Fibroblast of lung (primary cell): Measurements from ENCODE around the gene AKT1. TPM values are rescaled to one million over a fixed set of nuclear protein-coding genes. Genes with fewer than 3 reads are reported as not detected.
A peak's percentile ranks its signal among the peaks of the same experiment; 100 is the strongest.

ENCODE experiments used
- DNase-seq, 2 donors: peaks; one replicate each; pipeline versions ENCODE4 v3.0.0 to v3.0.0-alpha.2; 2010; ENCODE audit warnings: low read depth in 2 of 2
- H2AFZ ChIP-seq: 2 replicates; pipeline ENCODE4 v1.5.1; 2012; ENCODE audit warnings: low read length, control low read depth, inconsistent platforms
- H3K27ac ChIP-seq: 2 replicates; pipeline ENCODE4 v1.5.1; 2011; ENCODE audit warnings: low read length, control low read depth; ENCODE audit not compliant: insufficient read depth
- H3K27me3 ChIP-seq: 2 replicates; pipeline ENCODE4 v1.5.1; 2011; ENCODE audit warnings: mild to moderate bottlenecking, low read length; ENCODE audit not compliant: control insufficient read depth, insufficient read depth
- H3K36me3 ChIP-seq: 2 replicates; pipeline ENCODE4 v1.5.1; 2011; ENCODE audit warnings: low read length; ENCODE audit not compliant: control insufficient read depth, insufficient read depth
- H3K4me1 ChIP-seq: 2 replicates; pipeline ENCODE4 v1.5.1; 2011; ENCODE audit warnings: low read length; ENCODE audit not compliant: control insufficient read depth, insufficient read depth; ENCODE audit errors: extremely low read depth
- H3K4me2 ChIP-seq: 2 replicates; pipeline ENCODE4 v1.5.1; 2011; ENCODE audit warnings: low read length, control low read depth; ENCODE audit not compliant: insufficient read depth; ENCODE audit errors: extremely low read depth
- H3K4me3 ChIP-seq, 4 experiments: fragments of 200-600 bp in 1 of 4; sonication (generic) in 1 of 4; replicated peaks in 1 of 4; 2 replicates each; pipeline ENCODE4 v1.5.1; 2011 to 2016; ENCODE audit warnings: low read length in 4 of 4, low read depth in 3 of 4, mild to moderate bottlenecking in 3 of 4, control low read depth in 2 of 4, inconsistent platforms in 1 of 4, mixed read lengths in 1 of 4; ENCODE audit not compliant: insufficient read depth in 1 of 4; ENCODE audit errors: control extremely low read depth in 1 of 4
- H3K79me2 ChIP-seq: 2 replicates; pipeline ENCODE4 v1.5.1; 2012; ENCODE audit warnings: mild to moderate bottlenecking, low read length, inconsistent platforms; ENCODE audit not compliant: control insufficient read depth, insufficient read depth
- H3K9ac ChIP-seq: 2 replicates; pipeline ENCODE4 v1.5.1; 2011; ENCODE audit warnings: mild to moderate bottlenecking, low read length, control low read depth; ENCODE audit not compliant: insufficient read depth
- H3K9me3 ChIP-seq: 2 replicates; pipeline ENCODE4 v1.5.1; 2012; ENCODE audit warnings: low read depth, low read length; ENCODE audit not compliant: control insufficient read depth, insufficient read depth
- H4K20me1 ChIP-seq: 2 replicates; pipeline ENCODE4 v1.5.1; 2011; ENCODE audit warnings: low read length; ENCODE audit not compliant: control insufficient read depth, insufficient read depth; ENCODE audit errors: extremely low read depth
- EZH2 ChIP-seq: IDR thresholded peaks from 2 replicates; pipeline ENCODE4 v1.5.1; 2012; ENCODE audit warnings: low read length, control low read depth, mild to moderate bottlenecking; ENCODE audit errors: missing control alignments
- polyA plus RNA-seq, 2 donors: library from polyadenylated mRNA; depleted of rRNA in 1 of 2; stranded (reverse) in 1 of 2; unstranded in 1 of 2; fragments of >200 nt; gene quantifications; 2 replicates each; pipeline ENCODE4 v1.2.1, GENCODE V29; 2011 to 2012; ENCODE audit warnings: missing spikeins in 1 of 2
- total RNA-seq: library from RNA; depleted of rRNA; stranded (reverse); fragments of >200 nt; gene quantifications from 2 replicates; pipeline ENCODE4 v1.2.1, GENCODE V29; 2014
- TF ChIP-seq, protein P1 (sequence below), 2 donors: IDR thresholded peaks in 1 of 2; conservative IDR thresholded peaks in 1 of 2; 1 replicate in 1 of 2; 2 replicates in 1 of 2; pipeline ENCODE4 v1.5.1; 2011 to 2012; ENCODE audit warnings: low read length in 2 of 2, control low read depth in 1 of 2, inconsistent platforms in 1 of 2, low read depth in 1 of 2, mild to moderate bottlenecking in 1 of 2

Gene AKT1
- total and polyA plus RNA-seq, 2 donors (not counting 1 experiment from before 2014, with no cell fraction given) = 83.2 to 127 TPM

DNA sequence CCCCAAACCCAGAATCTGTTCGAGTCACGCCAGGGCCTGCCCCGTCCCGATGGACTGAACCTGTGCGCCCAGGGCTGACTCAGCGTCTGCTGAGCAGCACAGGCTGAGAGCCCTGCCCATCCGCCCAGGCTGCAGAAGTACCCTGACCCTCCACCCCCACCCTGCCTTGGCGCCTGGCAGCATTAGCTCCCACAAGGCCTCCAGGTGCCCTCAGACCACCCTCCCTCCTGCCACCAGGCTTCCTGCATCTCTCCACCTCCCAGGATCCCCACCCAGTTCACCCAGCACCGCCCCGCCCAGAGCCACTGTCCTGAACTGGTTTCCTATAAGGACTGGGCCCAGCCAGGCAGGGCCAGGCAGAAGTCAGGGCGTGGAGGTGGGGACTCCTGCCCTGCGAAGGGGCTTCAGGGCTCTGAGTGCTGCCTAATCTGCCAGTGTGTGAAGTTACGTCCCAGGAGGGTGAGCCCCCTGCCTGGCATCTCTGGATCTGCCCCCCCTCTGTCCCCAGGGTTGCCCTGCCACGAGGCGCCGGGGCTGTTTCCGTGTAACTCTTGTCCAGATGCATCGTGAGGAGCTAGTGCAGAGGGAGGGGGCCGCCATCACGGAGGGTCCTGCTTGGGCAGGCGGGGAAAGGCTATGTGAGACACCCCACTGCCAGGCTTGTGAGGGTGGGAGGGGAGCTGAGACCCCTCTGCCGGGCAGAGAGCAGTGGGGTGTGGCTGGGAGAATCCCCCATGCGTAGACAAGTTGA is 62.4 kb downstream of the AKT1 start:
- peaks cover 5% of the 10 kb centered on the region for H3K4me1 ChIP-seq
- no peak overlapping the region for H2AFZ ChIP-seq
- no peak for DNase-seq
- no peaks in the 10 kb centered on the region for H3K27me3 ChIP-seq
- no peak overlapping the region for H3K4me3 ChIP-seq
- no peak overlapping the region for H3K27ac ChIP-seq
- H3K9me3 ChIP-seq = no peaks in the 10 kb centered on the region
- no peaks in the 10 kb centered on the region for H4K20me1 ChIP-seq
- no peak overlapping the region for H3K4me2 ChIP-seq
- TF ChIP-seq, protein P1, sequence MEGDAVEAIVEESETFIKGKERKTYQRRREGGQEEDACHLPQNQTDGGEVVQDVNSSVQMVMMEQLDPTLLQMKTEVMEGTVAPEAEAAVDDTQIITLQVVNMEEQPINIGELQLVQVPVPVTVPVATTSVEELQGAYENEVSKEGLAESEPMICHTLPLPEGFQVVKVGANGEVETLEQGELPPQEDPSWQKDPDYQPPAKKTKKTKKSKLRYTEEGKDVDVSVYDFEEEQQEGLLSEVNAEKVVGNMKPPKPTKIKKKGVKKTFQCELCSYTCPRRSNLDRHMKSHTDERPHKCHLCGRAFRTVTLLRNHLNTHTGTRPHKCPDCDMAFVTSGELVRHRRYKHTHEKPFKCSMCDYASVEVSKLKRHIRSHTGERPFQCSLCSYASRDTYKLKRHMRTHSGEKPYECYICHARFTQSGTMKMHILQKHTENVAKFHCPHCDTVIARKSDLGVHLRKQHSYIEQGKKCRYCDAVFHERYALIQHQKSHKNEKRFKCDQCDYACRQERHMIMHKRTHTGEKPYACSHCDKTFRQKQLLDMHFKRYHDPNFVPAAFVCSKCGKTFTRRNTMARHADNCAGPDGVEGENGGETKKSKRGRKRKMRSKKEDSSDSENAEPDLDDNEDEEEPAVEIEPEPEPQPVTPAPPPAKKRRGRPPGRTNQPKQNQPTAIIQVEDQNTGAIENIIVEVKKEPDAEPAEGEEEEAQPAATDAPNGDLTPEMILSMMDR (conservative IDR thresholded peaks at IDR 0.05 in 1 of 2, IDR thresholded peaks at IDR 0.05 in 1 of 2; ENCODE audit: low read depth in 1 of 2, low read length in 2 of 2) = no peak
- TF ChIP-seq EZH2 = no peak
- no peaks in the 10 kb centered on the region for H3K36me3 ChIP-seq
- no peak overlapping the region for H3K9ac ChIP-seq
- no peaks in the 10 kb centered on the region for H3K79me2 ChIP-seq

DNA sequence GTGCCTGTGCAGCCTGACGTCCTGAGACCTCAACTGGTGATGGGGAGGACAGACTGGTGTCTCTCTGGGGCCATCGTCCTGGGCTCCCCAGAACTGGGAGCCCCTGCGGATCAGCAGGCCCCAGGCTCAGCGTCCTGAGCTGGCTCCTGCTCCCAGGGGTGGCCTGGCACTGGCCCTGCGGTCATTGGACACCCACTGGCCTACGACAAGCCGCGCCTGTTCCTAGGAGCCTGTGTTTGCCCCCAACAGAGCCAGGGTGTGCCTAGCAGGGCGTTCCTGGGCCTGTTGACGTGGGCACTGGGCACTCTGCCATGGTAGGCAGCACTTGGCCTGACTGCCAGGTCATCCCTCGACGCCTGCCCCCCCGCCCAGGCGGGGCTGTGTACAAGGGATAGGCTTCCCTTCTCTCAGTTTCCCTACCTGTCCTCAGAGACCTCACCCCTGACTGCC is 63.2 kb downstream of the AKT1 start:
- Histone ChIP-seq H3K9ac (no peak overlapping the region), H2AFZ (no peak overlapping the region), H3K27ac (no peak overlapping the region), H3K9me3 (no peaks in the 10 kb centered on the region), H3K4me1 (peaks cover 5% of the 10 kb centered on the region), H3K27me3 (peaks cover 2% of the 10 kb centered on the region), H3K4me3 (no peak overlapping the region), H3K36me3 (no peaks in the 10 kb centered on the region), H4K20me1 (no peaks in the 10 kb centered on the region), H3K4me2 (no peak overlapping the region), H3K79me2 (no peaks in the 10 kb centered on the region)
- no peak for TF ChIP-seq EZH2
- TF ChIP-seq, protein P1 (conservative IDR thresholded peaks at IDR 0.05 in 1 of 2, IDR thresholded peaks at IDR 0.05 in 1 of 2; ENCODE audit: low read depth in 1 of 2, low read length in 2 of 2) = no peak
- DNase-seq = no peak

DNA sequence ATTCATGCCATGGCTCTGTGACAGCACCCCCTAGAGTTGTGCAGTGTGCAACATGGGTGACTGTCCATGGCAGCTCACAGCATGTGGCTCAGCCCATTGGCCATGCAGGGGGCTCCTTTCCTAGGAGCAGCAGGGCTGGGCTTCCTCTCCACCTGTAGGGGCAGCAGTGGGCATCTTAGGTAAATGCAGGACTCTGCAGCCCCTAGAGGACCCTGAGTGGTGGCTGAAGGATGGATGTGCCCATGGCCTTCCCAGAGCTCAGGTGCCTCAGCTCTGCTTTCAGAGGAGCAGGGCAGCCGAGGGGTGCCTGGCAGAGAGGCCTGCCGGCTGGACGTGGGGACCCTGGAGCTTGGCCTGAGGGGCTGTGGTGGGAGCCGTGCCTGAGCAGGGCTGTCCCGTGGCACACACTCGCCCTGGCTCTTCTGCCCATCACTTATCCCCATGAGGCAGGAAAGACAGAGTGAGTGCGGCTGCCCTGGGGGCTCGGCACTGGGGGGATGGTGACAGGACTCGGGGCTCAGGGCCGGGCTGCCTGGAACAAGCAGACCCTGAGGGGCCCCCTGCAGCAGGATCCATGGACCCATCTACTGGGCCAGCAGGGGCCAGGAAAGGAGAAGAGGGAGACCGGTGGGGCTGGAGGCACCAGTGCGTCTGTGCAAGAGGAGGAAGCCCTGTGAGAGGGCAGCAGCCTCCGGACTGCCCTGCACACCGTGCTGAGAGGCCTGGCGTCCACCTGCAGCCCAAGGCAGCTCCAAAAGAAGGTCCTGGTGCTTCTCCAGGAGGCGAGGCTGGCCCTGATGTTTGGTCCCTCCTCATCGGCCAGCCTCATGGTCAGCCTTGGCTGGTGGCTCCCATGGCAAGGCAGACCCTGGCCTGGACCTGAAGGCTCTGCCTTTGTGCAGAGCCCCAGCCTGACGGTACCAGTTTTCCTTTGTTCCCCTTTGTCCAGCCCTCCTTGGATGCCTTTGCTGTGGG is 63.9 kb downstream of the AKT1 start:
- DNase-seq = no peak
- no peaks in the 10 kb centered on the region for H3K79me2 ChIP-seq
- no peak overlapping the region for H2AFZ ChIP-seq
- no peak overlapping the region for H3K4me3 ChIP-seq
- H3K4me2 ChIP-seq = no peak overlapping the region
- H4K20me1 ChIP-seq = no peaks in the 10 kb centered on the region
- no peak overlapping the region for H3K9ac ChIP-seq
- H3K36me3 ChIP-seq = no peaks in the 10 kb centered on the region
- no peak overlapping the region for H3K27ac ChIP-seq
- H3K9me3 ChIP-seq = no peaks in the 10 kb centered on the region
- H3K4me1 ChIP-seq = peaks cover 5% of the 10 kb centered on the region
- H3K27me3 ChIP-seq = peaks cover 9% of the 10 kb centered on the region
- TF ChIP-seq, protein P1 (conservative IDR thresholded peaks at IDR 0.05 in 1 of 2, IDR thresholded peaks at IDR 0.05 in 1 of 2; ENCODE audit: low read depth in 1 of 2, low read length in 2 of 2) = peak; percentile 6 to 25
- TF ChIP-seq EZH2 = no peak
